Measurements from ENCODE around the gene GABRB3. TPM values are rescaled to one million over a fixed set of nuclear protein-coding genes. Genes with fewer than 3 reads are reported as not detected.

Gene GABRB3
- total and polyA plus RNA-seq, 2 donors (not counting 3 experiments of a cell fraction or from before 2014, with no cell fraction given) = 0.03 TPM; not detected in 1

DNA sequence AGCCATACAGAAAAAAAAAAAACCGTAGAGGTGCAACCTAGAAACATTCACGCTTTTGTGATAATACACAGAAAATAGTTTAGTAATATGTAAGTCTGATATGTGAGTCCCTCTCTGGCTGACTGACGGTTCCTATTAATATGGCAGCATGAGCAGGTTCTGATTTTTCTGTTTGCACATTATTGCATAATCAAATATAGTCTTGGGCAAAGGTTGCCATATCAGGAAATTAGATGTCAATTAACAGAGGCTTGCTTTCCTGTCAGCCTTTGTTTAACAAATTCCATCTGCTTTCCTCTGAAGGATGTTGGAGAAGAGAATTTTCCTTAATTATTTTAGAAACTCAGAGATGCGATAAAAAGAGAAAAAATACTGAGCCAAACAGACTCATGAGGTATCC lies 14.8 kb downstream of the GABRB3 start:
- FAIRE-seq (no peak), DNase-seq (ENCODE audit: low read depth, low spot score) (no peak)
- intact Hi-C loops (cut with micrococcal nuclease) = no loop called here
- Histone ChIP-seq H3K27me3 (ENCODE audit: control insufficient read depth in 2 of 2, insufficient read depth in 2 of 2, low read length in 2 of 2) (no peaks in the 10 kb centered on the region), H3K27ac (ENCODE audit: insufficient read depth, low read depth, low read length) (no peak overlapping the region), H4K20me1 (replicated peaks; ENCODE audit: control insufficient read depth, extremely low read depth, insufficient read depth, low read length) (no peaks in the 10 kb centered on the region), H3K36me3 (ENCODE audit: control insufficient read depth in 2 of 2, extremely low read depth in 1 of 2, insufficient read depth in 2 of 2, low read length in 2 of 2) (no peaks in the 10 kb centered on the region), H3K79me2 (ENCODE audit: control insufficient read depth, insufficient read depth, low read length) (no peaks in the 10 kb centered on the region), H3K9me1 (replicated peaks; ENCODE audit: control insufficient read depth, extremely low read depth, insufficient read depth, low read length) (no peaks in the 10 kb centered on the region), H2AFZ (ENCODE audit: low read depth, low read length) (no peak overlapping the region), H3K4me1 (ENCODE audit: control insufficient read depth, extremely low read depth, insufficient read depth, low read length) (no peaks in the 10 kb centered on the region), H3K9me3 (replicated peaks; ENCODE audit: control insufficient read depth, insufficient read depth, low read length) (peaks cover 2% of the 10 kb centered on the region), H3K4me3 (replicated peaks in 1 of 3; ENCODE audit: insufficient read depth in 1 of 3, low read depth in 1 of 3, low read length in 3 of 3) (no peak overlapping the region), H3K4me2 (ENCODE audit: insufficient read depth, low read length) (no peak overlapping the region), H3K9ac (replicated peaks; ENCODE audit: extremely low read depth, insufficient read depth, low read length) (no peak overlapping the region)
- POLR2A ChIA-PET = no interaction called here
- BruUV-seq (replicated peaks) = no TSS peak
- dilution Hi-C loops (cut with MboI; ENCODE audit: extremely low pct_ligation_motif_present, low sequenced_read_pairs) = no loop called here
- TF ChIP-seq, protein P1, sequence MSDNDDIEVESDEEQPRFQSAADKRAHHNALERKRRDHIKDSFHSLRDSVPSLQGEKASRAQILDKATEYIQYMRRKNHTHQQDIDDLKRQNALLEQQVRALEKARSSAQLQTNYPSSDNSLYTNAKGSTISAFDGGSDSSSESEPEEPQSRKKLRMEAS (IDR thresholded peaks at IDR 0.05; ENCODE audit: insufficient read depth, insufficient read length) = no peak
- TF ChIP-seq GATA2 (IDR thresholded peaks at IDR 0.05; ENCODE audit: insufficient read depth, insufficient read length, low read depth, low read length) (no peak), FOS (IDR thresholded peaks at IDR 0.05; ENCODE audit: borderline replicate concordance, insufficient read depth, low read length) (no peak), MYC (IDR thresholded peaks at IDR 0.05; ENCODE audit: low read depth, low read length) (no peak), JUN (IDR thresholded peaks at IDR 0.05; ENCODE audit: borderline replicate concordance, insufficient read depth, insufficient read length, low read depth) (no peak), POLR2A (IDR thresholded peaks at IDR 0.05; ENCODE audit: low read depth, low read length) (no peak)
- CTCF ChIA-PET = no interaction called here

GRCh38 chr15:26757141-26757540 lies 15.7 kb downstream of the GABRB3 start:
- no peak overlapping the region for H3K27ac ChIP-seq (ENCODE audit: insufficient read depth, low read depth, low read length)
- intact Hi-C loops (cut with micrococcal nuclease) = no loop called here
- H3K4me3 ChIP-seq (replicated peaks in 1 of 3; ENCODE audit: insufficient read depth in 1 of 3, low read depth in 1 of 3, low read length in 3 of 3) = no peak overlapping the region
- CTCF ChIA-PET = no interaction called here
- peaks cover 2% of the 10 kb centered on the region for H3K9me3 ChIP-seq (replicated peaks; ENCODE audit: control insufficient read depth, insufficient read depth, low read length)
- H3K79me2 ChIP-seq (ENCODE audit: control insufficient read depth, insufficient read depth, low read length) = no peaks in the 10 kb centered on the region
- H3K9me1 ChIP-seq (replicated peaks; ENCODE audit: control insufficient read depth, extremely low read depth, insufficient read depth, low read length) = no peaks in the 10 kb centered on the region
- H4K20me1 ChIP-seq (replicated peaks; ENCODE audit: control insufficient read depth, extremely low read depth, insufficient read depth, low read length) = no peaks in the 10 kb centered on the region
- H3K27me3 ChIP-seq (ENCODE audit: control insufficient read depth in 2 of 2, insufficient read depth in 2 of 2, low read length in 2 of 2) = no peaks in the 10 kb centered on the region
- TF ChIP-seq POLR2A (IDR thresholded peaks at IDR 0.05; ENCODE audit: low read depth, low read length) = no peak
- no peak for TF ChIP-seq FOS (IDR thresholded peaks at IDR 0.05; ENCODE audit: borderline replicate concordance, insufficient read depth, low read length)
- TF ChIP-seq, protein P1 (IDR thresholded peaks at IDR 0.05; ENCODE audit: insufficient read depth, insufficient read length) = no peak
- H3K36me3 ChIP-seq (ENCODE audit: control insufficient read depth in 2 of 2, extremely low read depth in 1 of 2, insufficient read depth in 2 of 2, low read length in 2 of 2) = no peaks in the 10 kb centered on the region
- BruUV-seq (replicated peaks) = no TSS peak
- dilution Hi-C loops (cut with MboI; ENCODE audit: extremely low pct_ligation_motif_present, low sequenced_read_pairs) = no loop called here
- H3K4me1 ChIP-seq (ENCODE audit: control insufficient read depth, extremely low read depth, insufficient read depth, low read length) = no peaks in the 10 kb centered on the region
- no peak for FAIRE-seq
- H3K9ac ChIP-seq (replicated peaks; ENCODE audit: extremely low read depth, insufficient read depth, low read length) = no peak overlapping the region
- no peak overlapping the region for H2AFZ ChIP-seq (ENCODE audit: low read depth, low read length)
- H3K4me2 ChIP-seq (ENCODE audit: insufficient read depth, low read length) = no peak overlapping the region
- DNase-seq (ENCODE audit: low read depth, low spot score) = no peak
- POLR2A ChIA-PET = no interaction called here

Data from endothelial cell of umbilical vein (primary cell).